ENCODE results near the gene SOX10. TPM values are rescaled to one million over a fixed set of nuclear protein-coding genes. Genes with fewer than 3 reads are reported as not detected.
"Not testable (repeated sequence)": the region's sequence is repeated elsewhere in the genome, so short reads cannot be mapped to it uniquely, and the experiment has no call there.

SOX10 gene
- total RNA-seq, 1 experiment from 2014 or later = not detected

GRCh38 chr22:37951305-37951704, 33.0 kb downstream of the SOX10 start:
- Histone ChIP-seq H3K9me2 (ENCODE audit: insufficient read depth) (no peaks in the 10 kb centered on the region), H2AFZ (ENCODE audit: low read depth, low read length, poor library complexity, severe bottlenecking) (no peak overlapping the region), H3K79me2 (ENCODE audit: insufficient read depth, low read length) (peaks cover 26% of the 10 kb centered on the region), H3K4me1 (ENCODE audit: control insufficient read depth in 1 of 2, insufficient read depth in 2 of 2, low read length in 2 of 2) (peaks cover 7 to 17% of the 10 kb centered on the region in 2 experiments; a peak in 3 of 4 replicates), H3K4me3 (replicated peaks in 1 of 2; ENCODE audit: low read depth in 1 of 2, low read length in 2 of 2) (no peak overlapping the region), H3K36me3 (ENCODE audit: control insufficient read depth in 1 of 2, insufficient read depth in 2 of 2, low read length in 2 of 2) (no peaks in the 10 kb centered on the region), H3K27me3 (ENCODE audit: insufficient read depth, low read length) (no peaks in the 10 kb centered on the region), H4K20me1 (ENCODE audit: insufficient read depth) (no peaks in the 10 kb centered on the region), H3K9me3 (ENCODE audit: control insufficient read depth in 1 of 2, insufficient read depth in 1 of 2, low read depth in 1 of 2, low read length in 2 of 2) (no peaks in the 10 kb centered on the region), H3K4me2 (ENCODE audit: low read length) (no peak overlapping the region), H3K9ac (ENCODE audit: low read length) (no peak overlapping the region), H3K27ac (ENCODE audit: low read depth, low read length) (no peak overlapping the region)
- RAD21 ChIA-PET (ENCODE audit: low non-redundant PET in 1 of 2, low total read pairs in 2 of 2, uncharacterized antibody in 2 of 2, unreplicated experiment in 2 of 2) = no interaction called here
- POLR2A ChIA-PET = no interaction called here
- CTCF ChIA-PET = no interaction called here
- DNase-seq (ENCODE audit: low read depth, low spot score) = no peak
- BruUV-seq (replicated peaks) = no TSS peak
- TF ChIP-seq EZH2 (IDR thresholded peaks at IDR 0.05) (no peak), EZH2phosphoT487 (IDR thresholded peaks at IDR 0.05; ENCODE audit: borderline replicate concordance) (no peak), SRF (IDR thresholded peaks at IDR 0.05; ENCODE audit: low read depth) (no peak), FOSL1 (IDR thresholded peaks at IDR 0.05; ENCODE audit: low read depth) (no peak), POLR2AphosphoS5 (IDR thresholded peaks at IDR 0.05; ENCODE audit: low read depth, low read length) (no peak), POLR2A (IDR thresholded peaks at IDR 0.05; ENCODE audit: borderline replicate concordance, extremely low read depth, insufficient read depth, insufficient read length) (no peak), SIN3A (IDR thresholded peaks at IDR 0.05; ENCODE audit: low read depth) (no peak), ZFX (IDR thresholded peaks at IDR 0.05) (no peak), SP1 (IDR thresholded peaks at IDR 0.05; ENCODE audit: low read depth) (no peak), CBX3 (IDR thresholded peaks at IDR 0.05; ENCODE audit: low read depth) (no peak), ATF3 (IDR thresholded peaks at IDR 0.05) (no peak), RAD21 (IDR thresholded peaks at IDR 0.05; ENCODE audit: low read depth) (no peak), EGR1 (IDR thresholded peaks at IDR 0.05; ENCODE audit: low read depth) (no peak)
- ATAC-seq = no peak
- intact Hi-C loops (cut with micrococcal nuclease) = no loop called here

- H3K4me1 ChIP-seq (ENCODE audit: control insufficient read depth in 1 of 2, insufficient read depth in 2 of 2, low read length in 2 of 2); H3K9me2 ChIP-seq (ENCODE audit: insufficient read depth); H3K4me2 ChIP-seq (ENCODE audit: low read length); H2AFZ ChIP-seq (ENCODE audit: low read depth, low read length, poor library complexity, severe bottlenecking); CTCF ChIA-PET; H3K4me3 ChIP-seq (replicated peaks in 1 of 2; ENCODE audit: low read depth in 1 of 2, low read length in 2 of 2); DNase-seq (ENCODE audit: low read depth, low spot score); H3K27ac ChIP-seq (ENCODE audit: low read depth, low read length); H3K36me3 ChIP-seq (ENCODE audit: control insufficient read depth in 1 of 2, insufficient read depth in 2 of 2, low read length in 2 of 2); intact Hi-C loops (cut with micrococcal nuclease); POLR2A ChIA-PET; H3K9me3 ChIP-seq (ENCODE audit: control insufficient read depth in 1 of 2, insufficient read depth in 1 of 2, low read depth in 1 of 2, low read length in 2 of 2); BruUV-seq (replicated peaks); ATAC-seq; H4K20me1 ChIP-seq (ENCODE audit: insufficient read depth); H3K79me2 ChIP-seq (ENCODE audit: insufficient read depth, low read length); RAD21 ChIA-PET (ENCODE audit: low non-redundant PET in 1 of 2, low total read pairs in 2 of 2, uncharacterized antibody in 2 of 2, unreplicated experiment in 2 of 2); H3K9ac ChIP-seq (ENCODE audit: low read length); H3K27me3 ChIP-seq (ENCODE audit: insufficient read depth, low read length): not testable (repeated sequence)
These were observed 37.1 kb downstream of the SOX10 start for GRCh38 chr22:37947142-37947795.

GRCh38 chr22:37944423-37944822, 39.9 kb downstream of the SOX10 start:
- BruUV-seq (replicated peaks); H3K4me1 ChIP-seq (ENCODE audit: control insufficient read depth in 1 of 2, insufficient read depth in 2 of 2, low read length in 2 of 2); H3K27me3 ChIP-seq (ENCODE audit: insufficient read depth, low read length); H3K4me2 ChIP-seq (ENCODE audit: low read length); ATAC-seq; H3K79me2 ChIP-seq (ENCODE audit: insufficient read depth, low read length); DNase-seq (ENCODE audit: low read depth, low spot score); H2AFZ ChIP-seq (ENCODE audit: low read depth, low read length, poor library complexity, severe bottlenecking); H3K9me2 ChIP-seq (ENCODE audit: insufficient read depth); H4K20me1 ChIP-seq (ENCODE audit: insufficient read depth); intact Hi-C loops (cut with micrococcal nuclease); H3K4me3 ChIP-seq (replicated peaks in 1 of 2; ENCODE audit: low read depth in 1 of 2, low read length in 2 of 2); H3K9me3 ChIP-seq (ENCODE audit: control insufficient read depth in 1 of 2, insufficient read depth in 1 of 2, low read depth in 1 of 2, low read length in 2 of 2); H3K27ac ChIP-seq (ENCODE audit: low read depth, low read length); RAD21 ChIA-PET (ENCODE audit: low non-redundant PET in 1 of 2, low total read pairs in 2 of 2, uncharacterized antibody in 2 of 2, unreplicated experiment in 2 of 2); H3K36me3 ChIP-seq (ENCODE audit: control insufficient read depth in 1 of 2, insufficient read depth in 2 of 2, low read length in 2 of 2); H3K9ac ChIP-seq (ENCODE audit: low read length): not testable (repeated sequence)
- CTCF ChIA-PET = interaction anchor here (1.2 kb wide), 1 partner anchor 81 kb away, joined by 3 read pairs; no protein-coding TSS in a partner anchor
- POLR2A ChIA-PET = interaction anchor here (1.9 kb wide), 1 partner anchor 9 kb away, joined by 6 read pairs; the partner anchor contains the start of genes C22orf23 and POLR2F
